ENCODE measurements around the gene MAPK7.

MAPK7 gene

DNA sequence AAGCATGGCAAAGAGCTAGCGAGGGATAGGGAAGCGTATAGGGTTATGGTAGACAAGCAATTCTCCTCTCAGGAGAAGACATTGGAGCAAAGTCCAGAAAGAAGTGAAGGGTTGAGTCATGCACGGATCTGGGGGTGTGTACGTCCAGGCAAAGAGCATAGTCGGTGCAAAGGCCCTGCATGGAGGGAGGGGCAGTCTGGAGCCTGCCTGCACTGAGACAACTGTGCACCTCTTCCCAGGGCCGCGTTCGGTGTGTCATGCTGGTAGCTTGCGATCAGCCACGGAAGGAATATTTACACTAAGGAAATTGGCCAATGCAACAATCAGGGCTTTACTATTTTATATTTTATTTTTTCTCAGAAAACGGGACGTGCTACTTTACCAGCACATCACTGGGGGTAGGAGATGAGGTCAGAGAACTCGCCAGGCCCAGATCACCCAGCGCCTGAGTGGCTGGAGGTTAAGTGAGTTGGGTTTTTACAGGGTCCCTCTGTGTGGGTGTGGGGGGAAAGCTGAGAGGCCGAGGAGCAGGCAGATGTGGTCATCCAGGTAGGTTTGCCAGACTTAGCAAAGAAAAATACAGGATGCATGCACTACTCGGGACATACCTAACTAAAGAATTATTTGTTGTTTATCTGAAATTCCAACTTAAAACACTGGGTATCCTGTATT lies 9.1 kb upstream of the MAPK7 start:
- TF ChIP-seq, protein P1, sequence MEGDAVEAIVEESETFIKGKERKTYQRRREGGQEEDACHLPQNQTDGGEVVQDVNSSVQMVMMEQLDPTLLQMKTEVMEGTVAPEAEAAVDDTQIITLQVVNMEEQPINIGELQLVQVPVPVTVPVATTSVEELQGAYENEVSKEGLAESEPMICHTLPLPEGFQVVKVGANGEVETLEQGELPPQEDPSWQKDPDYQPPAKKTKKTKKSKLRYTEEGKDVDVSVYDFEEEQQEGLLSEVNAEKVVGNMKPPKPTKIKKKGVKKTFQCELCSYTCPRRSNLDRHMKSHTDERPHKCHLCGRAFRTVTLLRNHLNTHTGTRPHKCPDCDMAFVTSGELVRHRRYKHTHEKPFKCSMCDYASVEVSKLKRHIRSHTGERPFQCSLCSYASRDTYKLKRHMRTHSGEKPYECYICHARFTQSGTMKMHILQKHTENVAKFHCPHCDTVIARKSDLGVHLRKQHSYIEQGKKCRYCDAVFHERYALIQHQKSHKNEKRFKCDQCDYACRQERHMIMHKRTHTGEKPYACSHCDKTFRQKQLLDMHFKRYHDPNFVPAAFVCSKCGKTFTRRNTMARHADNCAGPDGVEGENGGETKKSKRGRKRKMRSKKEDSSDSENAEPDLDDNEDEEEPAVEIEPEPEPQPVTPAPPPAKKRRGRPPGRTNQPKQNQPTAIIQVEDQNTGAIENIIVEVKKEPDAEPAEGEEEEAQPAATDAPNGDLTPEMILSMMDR (IDR thresholded peaks at IDR 0.05; ENCODE audit: low read depth, low read length), result no peak

DNA sequence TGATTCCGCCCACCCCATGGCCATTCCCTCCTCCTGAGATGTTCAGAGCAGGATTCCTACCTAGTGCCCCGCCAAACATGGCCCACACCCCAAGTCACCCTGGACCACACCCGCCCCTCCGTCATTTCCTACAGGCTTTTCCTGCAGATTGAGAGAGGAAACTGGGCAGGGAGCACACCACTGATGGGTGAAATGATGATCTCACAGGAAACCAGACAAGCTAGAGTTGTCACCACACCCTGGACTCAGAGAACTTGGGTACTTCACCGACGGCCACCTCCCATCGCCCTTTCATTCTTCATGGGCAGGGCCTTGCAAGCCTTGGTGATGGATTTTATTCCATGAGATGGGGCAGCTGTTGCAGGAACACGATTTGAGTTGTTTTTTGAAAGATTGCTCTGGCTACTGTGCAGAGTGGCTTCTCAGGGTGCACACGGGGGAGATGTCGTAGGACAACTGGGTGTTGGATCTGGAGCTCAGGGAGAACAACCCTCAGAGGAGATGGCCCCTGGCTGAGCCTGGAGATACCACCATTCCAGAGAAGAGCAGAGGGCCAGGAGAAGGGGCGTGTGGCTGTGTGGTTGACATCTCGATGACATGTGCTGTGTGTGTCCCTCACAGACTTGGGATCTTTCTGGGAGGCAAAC lies 8.3 kb upstream of the MAPK7 start:
- H3K4me3 ChIP-seq (ENCODE audit: low read depth, low read length), result no peak overlapping the region
- TF ChIP-seq, protein P1 (IDR thresholded peaks at IDR 0.05; ENCODE audit: low read depth, low read length), result no peak

More for the DNA sequence above, 9.1 kb upstream of the MAPK7 start:
- H3K4me3 ChIP-seq (ENCODE audit: low read depth, low read length), result no peak overlapping the region

DNA sequence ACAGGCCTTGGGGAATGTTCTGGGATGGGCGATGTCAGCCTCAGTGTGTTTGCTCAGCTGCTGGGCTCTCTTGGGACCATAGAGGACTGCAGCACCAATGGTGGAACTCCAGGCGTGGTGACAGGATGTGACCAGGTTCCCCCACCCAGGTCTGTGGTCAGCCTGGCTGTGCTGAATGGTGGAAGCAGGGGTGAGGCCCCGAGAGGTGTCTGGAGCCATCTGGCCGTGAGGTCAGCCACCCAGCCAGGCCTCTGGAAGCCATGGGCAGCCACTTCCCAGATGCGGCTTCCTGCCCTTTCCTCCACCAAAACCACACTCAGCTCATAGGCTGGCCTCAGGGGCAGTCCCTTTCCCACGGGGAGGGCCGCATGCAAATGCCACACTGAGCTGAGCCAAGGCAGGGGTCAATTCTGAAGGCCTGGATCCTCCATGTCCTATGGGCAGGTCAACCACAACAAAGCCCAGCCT lies 7.8 kb upstream of the MAPK7 start:
- no peak overlapping the region for H3K4me3 ChIP-seq (ENCODE audit: low read depth, low read length)
- TF ChIP-seq, protein P1 (IDR thresholded peaks at IDR 0.05; ENCODE audit: low read depth, low read length), result no peak

DNA sequence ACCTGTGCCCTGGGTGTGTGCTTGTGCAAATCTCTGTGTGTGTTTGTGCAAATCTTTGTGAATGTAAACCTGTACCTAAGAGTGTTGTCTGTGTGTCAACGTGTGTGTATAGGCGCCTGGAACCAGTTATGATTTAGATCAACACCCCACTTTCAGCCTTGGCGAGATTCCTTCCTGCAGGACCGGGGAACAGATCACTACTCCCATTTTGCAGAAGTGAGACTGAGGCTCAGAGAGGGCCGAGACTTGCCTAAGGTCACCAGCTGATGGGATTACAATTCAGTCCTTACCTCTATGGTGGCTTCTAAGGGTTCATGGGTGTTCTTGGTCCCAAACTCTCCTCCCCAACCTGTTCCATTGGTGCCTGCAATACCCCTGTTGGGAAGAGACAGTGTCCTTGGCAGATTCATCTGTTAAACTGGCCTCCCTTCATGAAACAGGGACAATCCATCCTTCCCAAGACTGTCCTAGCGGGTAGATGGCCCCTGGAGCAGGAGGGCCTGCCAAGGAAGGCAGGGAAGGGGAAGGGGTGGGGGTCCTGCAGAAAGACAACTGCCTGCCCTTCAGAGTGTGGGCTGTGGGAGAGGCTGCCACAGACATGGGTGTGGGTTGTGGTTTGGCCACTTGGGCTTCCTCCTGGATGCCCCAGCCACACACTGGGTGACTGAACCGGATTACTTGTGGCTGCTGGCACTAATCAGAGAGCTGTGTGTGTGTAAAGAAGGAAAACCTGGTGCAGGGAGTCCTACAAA lies 6.9 kb upstream of the MAPK7 start:
- no peak overlapping the region for H3K4me3 ChIP-seq (ENCODE audit: low read depth, low read length)
- TF ChIP-seq, protein P1 (IDR thresholded peaks at IDR 0.05; ENCODE audit: low read depth, low read length), result no peak

DNA sequence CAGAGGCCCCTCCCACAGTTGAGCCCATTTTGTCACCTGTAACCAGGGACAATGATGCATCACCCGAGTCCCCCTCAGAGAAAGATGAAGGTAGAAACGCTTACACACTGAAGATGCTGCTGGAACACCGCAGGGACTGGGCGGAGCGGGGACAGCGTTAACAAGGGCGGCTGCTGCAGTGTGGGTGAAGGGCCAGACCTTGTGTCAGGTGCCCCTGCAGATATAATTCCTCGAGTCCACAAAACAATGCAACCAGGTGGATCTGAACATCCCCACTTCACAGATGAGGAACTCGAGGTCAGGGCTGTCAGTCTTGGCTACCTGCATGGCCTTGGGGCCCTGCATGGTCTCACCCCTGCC lies 6.3 kb upstream of the MAPK7 start:
- no peak overlapping the region for H3K4me3 ChIP-seq (ENCODE audit: low read depth, low read length)
- TF ChIP-seq, protein P1 (IDR thresholded peaks at IDR 0.05; ENCODE audit: low read depth, low read length), result no peak

DNA sequence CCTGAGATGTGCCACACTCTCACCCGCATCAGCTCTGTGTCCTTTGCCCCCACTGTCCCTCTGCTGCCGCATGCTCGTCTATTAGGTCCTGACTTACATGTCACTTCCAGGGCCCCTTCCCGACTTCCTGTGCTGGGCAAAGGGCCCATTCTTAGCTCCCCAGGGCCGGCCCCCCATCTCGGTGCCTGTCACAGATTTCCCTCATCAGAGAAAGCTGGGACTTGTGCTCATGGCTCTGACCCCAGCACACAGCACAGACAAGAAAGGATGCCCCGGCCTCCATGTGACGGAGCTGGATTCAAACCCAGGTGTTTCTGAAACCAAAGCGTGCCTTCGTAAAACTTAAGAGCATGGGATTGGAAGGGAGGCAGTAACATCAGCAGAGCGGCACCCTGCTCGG lies 5.9 kb upstream of the MAPK7 start:
- TF ChIP-seq, protein P1 (IDR thresholded peaks at IDR 0.05; ENCODE audit: low read depth, low read length), result no peak
- H3K4me3 ChIP-seq (ENCODE audit: low read depth, low read length), result no peak overlapping the region

All from WI38 (cell line).